GM06990 (cell line): ENCODE results near the gene AUP1.

Experiments
- DNase-seq: peaks from one replicate; pipeline ENCODE4 v3.0.0-alpha.2; 2011; ENCODE audit not compliant: insufficient read length; ENCODE audit errors: extremely low read depth
- H3K27me3 ChIP-seq: replicated peaks from 2 replicates; pipeline ENCODE4 v1.6.0; 2011; ENCODE audit warnings: low read length; ENCODE audit not compliant: control insufficient read depth, insufficient read depth
- H3K36me3 ChIP-seq: 2 replicates; pipeline ENCODE4 v1.5.1; 2011; ENCODE audit warnings: low read length; ENCODE audit not compliant: control insufficient read depth, insufficient read depth
- H3K4me3 ChIP-seq: replicated peaks from 2 replicates; pipeline ENCODE4 v1.5.1; 2011; ENCODE audit warnings: low read depth, mild to moderate bottlenecking, control low read depth, low read length
- TF ChIP-seq, protein P1 (sequence below): IDR thresholded peaks from 2 replicates; pipeline ENCODE4 v1.5.1; 2011; ENCODE audit warnings: low read length, control low read depth, mild to moderate bottlenecking, inconsistent platforms; ENCODE audit not compliant: insufficient read depth, poor library complexity, severe bottlenecking

AUP1 gene

GRCh38 chr2:74560591-74560990 lies 31.1 kb upstream of the AUP1 start:
- Histone ChIP-seq H3K27me3 (no peaks in the 10 kb centered on the region), H3K4me3 (no peak overlapping the region), H3K36me3 (peaks cover 14% of the 10 kb centered on the region)
- TF ChIP-seq, protein P1, sequence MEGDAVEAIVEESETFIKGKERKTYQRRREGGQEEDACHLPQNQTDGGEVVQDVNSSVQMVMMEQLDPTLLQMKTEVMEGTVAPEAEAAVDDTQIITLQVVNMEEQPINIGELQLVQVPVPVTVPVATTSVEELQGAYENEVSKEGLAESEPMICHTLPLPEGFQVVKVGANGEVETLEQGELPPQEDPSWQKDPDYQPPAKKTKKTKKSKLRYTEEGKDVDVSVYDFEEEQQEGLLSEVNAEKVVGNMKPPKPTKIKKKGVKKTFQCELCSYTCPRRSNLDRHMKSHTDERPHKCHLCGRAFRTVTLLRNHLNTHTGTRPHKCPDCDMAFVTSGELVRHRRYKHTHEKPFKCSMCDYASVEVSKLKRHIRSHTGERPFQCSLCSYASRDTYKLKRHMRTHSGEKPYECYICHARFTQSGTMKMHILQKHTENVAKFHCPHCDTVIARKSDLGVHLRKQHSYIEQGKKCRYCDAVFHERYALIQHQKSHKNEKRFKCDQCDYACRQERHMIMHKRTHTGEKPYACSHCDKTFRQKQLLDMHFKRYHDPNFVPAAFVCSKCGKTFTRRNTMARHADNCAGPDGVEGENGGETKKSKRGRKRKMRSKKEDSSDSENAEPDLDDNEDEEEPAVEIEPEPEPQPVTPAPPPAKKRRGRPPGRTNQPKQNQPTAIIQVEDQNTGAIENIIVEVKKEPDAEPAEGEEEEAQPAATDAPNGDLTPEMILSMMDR, result no peak
- no peak for DNase-seq

DNA sequence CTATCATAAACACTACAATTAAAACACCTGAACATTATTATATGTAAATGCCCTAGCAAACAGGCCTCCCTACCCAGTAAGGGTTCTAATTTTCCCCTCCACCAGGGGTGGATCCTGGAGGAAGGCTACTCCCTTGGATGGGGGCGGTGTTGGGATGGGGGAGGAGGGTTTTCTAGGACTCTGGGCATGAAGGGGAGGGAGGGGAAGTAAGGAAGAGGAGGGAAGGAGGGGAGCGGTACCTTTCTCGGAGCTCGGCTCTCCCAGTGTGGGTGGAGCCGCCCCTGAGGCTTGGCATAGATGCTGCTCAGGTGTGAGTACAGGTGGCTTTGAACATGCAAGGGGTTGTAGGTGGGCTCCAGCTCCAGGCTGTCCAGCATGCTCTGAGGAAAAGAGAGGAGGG lies 30.4 kb upstream of the AUP1 start:
- DNase-seq, result no peak
- Histone ChIP-seq H3K27me3 (no peaks in the 10 kb centered on the region), H3K36me3 (peaks cover 14% of the 10 kb centered on the region), H3K4me3 (no peak overlapping the region)
- TF ChIP-seq, protein P1, result no peak

DNA sequence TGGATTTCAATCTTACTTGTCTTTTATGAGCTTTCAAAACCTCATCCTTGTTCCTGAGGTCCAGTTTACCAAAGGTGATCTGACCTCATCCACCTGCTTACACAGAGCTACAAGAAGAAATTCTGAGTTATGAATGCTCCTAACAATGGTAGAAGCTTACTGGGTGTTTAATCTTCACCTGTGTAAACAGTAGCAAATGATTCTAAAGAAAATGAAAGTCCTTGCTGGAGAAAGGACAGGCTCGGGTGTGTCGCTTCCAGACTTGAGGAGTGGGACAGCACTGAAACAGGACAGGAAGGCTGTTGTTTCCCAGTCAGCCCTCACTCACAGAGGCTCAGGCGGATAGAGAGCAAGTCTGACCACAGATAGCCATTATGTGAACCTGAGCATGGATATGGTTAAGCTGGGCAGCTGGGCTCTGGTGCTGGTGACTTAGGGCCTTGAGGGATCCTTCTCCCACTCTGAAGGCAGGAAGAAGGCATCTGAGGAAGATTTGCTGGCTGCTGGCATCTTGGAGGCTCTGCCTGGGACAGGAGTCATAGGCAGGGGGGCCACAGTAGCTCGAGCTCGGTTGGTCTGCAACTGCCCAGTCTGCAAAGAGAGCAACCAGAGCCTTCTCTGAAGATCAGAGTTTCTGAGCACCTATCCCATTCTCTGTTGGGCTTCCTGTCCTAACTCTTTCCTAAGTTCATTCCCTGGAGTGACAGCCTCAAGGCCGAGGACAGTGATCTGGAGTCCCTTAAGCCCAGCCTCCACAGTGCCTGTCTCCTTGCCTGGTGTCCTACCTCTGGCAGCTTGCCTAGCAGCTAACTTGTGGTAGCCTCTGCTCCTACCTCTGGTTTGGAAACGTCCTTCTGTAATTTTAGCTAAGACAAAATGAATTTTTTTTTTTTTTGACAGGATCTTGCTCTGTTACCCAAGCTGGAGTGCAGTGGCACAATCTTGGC lies 29.1 kb upstream of the AUP1 start:
- H3K4me3 ChIP-seq, result no peak overlapping the region
- no peak for DNase-seq

GRCh38 chr2:74556831-74557370 lies 27.4 kb upstream of the AUP1 start:
- TF ChIP-seq, protein P1, result no peak
- no peak for DNase-seq
- H3K27me3 ChIP-seq, result no peaks in the 10 kb centered on the region
- H3K4me3 ChIP-seq, result no peak overlapping the region
- peaks cover 14% of the 10 kb centered on the region for H3K36me3 ChIP-seq

More for the DNA sequence above, 29.1 kb upstream of the AUP1 start:
- TF ChIP-seq, protein P1, result no peak
- Histone ChIP-seq H3K27me3 (no peaks in the 10 kb centered on the region), H3K36me3 (peaks cover 14% of the 10 kb centered on the region)

DNA sequence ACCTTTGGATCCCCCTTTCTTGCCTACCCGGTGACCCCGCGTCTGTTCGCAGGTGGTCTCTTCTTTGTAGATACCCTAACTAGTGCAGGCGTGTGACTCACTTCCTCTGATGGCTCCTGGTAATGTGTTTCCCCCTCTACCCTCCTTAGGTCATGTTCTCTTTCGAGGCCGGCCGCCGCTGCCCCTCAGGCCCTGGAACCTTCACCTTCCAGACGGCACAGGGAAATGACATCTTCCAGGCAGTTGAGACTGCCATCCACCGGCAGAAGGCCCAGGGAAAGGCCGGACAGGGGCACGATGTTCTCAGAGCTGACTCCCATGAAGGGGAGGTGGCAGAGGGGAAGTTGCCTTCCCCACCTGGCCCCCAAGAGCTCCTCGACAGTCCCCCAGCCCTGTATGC lies 26.7 kb upstream of the AUP1 start:
- Histone ChIP-seq H3K36me3 (peaks cover 14% of the 10 kb centered on the region), H3K4me3 (peak overlapping the region; percentile 83), H3K27me3 (no peaks in the 10 kb centered on the region)
- no peak for DNase-seq
- TF ChIP-seq, protein P1, result no peak
